ENCODE measurements around the gene EVI5L.
"Not testable (repeated sequence)": the region's sequence is repeated elsewhere in the genome, so short reads cannot be mapped to it uniquely, and the experiment has no call there.

Gene EVI5L

DNA sequence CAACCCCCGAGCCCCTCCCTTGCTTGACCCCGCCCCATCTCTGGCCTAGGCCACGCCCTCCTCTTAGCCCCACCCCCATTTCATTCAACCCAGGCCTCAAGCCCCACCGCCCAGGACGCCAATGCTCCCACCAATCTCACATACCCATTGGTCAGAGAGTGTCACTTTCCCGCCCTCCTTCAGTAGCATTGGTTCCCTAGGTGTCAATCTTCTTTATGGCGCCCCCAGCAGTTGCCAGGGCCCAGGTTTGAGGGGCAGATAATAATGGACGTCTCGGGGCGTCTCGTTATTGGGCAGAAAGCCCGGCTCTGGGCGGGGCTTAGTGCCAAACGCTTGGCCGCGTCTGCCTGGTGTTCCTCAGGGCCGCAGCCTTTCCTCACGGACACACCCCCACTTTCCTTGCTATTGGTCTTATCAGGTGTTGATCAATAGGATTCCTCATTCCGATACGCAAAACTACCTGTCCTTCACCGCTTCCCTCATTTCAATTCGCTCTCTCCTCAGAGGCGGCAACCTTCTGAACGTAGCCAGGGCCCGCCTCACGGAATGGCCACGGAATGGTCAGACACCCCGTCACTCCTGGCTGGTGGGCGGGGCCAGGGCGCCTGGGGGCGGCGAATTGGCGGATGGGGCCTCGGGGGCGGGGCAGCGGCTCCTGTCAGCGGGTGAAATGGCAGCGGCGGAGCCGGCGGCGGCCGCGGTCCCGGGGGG lies at the start of gene EVI5L:
Gene EVI5L (plus strand): TSS at position 658 of the 711 bp plus-strand sequence. CDS start 16,325 bp downstream, outside the sequence.
- peak; percentile 99 to 100 for DNase-seq

DNA sequence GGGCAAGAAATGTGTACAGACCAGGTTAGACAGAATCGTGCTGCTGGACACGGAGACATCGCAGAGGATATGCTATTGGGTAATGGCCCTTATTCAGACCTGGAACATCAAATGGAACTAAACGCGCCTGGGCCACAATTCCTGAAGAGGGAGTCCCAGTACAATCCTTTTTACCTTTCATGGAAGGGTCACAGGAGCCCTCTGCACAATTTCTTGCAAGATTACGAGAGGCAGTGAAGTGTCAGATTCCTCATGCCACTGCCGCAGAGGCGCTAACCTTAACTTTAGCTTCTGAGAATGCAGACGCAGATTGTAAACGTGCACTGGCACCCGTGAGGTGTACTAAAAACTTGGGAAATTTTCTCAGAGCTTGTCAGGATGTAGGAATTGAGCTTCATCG lies 48.9 kb upstream of the EVI5L start:
- DNase-seq, result no peak

DNA sequence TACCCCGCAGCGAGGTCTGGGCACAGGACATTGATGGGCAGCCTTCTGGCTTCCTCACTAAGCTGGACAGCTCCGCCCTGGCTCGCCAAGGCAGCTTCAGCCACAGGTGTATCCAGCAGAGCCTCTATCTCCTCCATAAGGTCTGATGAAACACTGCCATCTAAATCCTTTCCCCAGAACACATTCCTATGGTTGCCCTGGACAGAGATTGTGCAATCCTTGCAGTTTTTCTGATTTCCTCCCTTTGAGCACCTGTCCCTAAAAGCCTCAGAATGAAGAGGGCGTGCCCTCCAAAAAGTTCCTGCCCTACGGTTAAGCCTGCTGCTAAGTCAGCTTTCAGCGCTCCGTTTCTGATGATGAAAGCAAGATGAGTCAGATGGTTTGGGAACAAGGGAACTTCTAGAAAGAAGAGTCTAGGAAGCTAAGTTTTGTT lies 46.0 kb upstream of the EVI5L start:
- DNase-seq, result no peak

DNA sequence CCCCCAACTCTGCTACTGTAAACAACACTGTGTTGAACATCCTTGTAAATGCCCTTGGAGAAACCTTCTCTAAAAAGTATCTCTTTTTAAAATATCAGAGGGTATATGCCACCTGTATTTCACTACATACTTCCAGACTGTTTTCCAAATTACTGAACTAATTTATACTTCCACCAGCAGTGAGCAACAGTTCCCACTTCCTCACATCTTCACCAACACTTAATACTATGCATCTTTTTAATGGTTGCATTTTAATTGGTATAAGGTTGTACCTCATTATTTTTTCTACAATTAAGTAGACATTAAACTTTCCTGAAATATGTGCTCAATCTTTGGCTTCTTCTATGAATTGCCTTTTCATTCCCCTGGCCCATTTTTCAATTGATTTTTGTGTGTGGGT lies 45.2 kb upstream of the EVI5L start:
- DNase-seq, result no peak

DNA sequence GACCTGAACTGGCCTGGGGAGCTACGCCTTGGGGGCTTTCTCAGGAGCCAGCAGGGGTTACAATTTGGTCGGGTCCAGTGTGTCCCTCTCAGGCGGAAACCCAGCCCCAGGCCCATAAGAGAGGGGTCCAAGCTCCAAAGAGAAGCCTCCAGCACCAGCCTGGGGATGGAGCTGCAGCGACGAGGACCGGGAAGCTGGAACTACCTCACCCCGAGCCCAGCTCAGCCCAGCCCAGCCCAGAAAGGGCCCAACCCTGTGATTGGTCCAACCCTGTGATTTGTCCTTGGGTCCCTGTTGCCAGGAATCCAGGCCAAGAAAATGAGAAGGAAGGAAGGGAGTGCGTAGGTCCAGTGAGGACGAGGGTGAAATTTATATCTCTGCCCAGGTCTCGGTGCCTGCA lies 42.9 kb upstream of the EVI5L start:
- no peak for DNase-seq

DNA sequence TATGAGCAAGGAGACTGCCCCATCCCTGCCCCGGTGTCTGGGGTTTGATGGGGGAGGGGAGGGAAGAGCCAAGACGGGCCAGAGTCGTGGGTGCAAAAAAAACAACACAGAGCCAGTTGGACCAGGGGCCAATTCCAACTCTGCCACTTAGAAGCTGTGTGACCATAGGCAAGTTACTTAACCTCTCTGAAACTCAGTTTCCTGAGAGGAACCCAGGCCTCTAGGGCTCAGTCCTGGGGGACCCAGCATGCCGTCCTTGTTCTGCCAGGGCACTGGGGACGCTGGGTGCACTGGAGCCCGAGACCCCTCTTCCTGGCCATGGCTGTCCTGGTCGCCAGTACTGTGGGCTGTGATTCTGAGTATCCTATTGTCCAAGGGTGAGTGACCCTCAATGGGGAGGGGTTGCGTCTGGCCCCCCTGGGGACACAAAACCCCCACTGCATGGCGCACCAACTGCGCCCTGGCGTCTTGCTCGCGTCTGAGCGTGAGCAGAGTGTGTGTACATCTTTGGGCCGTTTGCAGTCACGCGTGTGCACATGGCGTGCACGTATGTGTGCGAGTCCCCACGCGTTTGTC lies 42.3 kb upstream of the EVI5L start:
- no peak for DNase-seq

DNA sequence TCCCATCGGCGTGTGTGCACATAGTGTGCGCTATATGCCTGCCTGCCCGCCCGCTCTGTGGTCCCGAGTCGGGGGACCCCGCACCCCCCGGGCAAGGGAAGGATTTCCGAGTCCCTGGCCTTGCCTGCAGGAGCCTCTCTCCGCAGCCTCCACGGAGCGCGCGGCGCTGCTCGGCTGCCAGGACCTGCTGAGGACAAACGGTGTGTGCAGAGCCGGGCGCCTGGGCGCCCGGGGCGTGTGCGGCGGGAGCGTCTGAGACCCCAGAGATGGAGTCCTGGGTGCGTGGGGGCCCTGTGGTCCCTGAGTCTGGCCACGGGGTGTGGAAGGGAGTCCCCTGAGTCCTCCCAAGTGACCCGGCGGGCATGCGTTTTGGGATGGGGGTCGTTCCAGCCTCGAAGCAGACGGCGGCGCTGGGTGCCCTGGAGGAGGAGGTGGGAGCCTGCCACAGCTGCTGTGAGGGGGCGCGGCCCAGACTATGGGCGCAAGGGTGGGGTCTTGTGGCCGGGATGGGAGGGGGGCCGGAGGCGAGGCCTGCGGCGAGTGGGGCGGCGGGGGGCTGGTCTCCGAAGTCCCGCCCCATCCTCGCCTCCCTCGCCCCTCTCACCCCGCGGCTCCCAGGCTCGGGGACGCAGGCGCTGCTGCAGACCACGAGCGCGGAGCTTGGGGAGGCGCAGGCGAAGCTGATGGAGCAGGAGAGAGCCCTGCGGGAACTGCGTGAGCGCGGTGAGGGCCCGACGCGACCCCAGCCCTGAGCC lies 41.7 kb upstream of the EVI5L start:
- DNase-seq, result no peak

DNA sequence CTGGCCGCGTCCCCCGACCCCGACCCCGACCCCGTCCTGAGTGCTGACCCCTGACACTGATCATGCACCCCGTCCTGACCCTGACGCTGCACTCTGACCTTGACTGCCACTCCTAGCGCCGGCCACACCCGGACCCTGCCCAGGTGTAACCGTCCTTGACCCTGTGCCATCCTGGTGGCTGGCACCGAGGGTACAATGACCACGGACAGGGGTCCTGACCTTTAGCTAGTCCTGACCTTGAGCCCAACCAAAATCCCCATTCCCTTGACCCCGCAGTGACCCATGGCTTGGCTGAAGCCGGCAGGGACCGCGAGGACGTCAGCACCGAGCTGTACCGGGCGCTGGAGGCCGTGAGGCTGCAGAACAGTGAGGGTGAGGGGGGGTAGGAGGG lies 41.1 kb upstream of the EVI5L start:
- DNase-seq, result no peak

DNA sequence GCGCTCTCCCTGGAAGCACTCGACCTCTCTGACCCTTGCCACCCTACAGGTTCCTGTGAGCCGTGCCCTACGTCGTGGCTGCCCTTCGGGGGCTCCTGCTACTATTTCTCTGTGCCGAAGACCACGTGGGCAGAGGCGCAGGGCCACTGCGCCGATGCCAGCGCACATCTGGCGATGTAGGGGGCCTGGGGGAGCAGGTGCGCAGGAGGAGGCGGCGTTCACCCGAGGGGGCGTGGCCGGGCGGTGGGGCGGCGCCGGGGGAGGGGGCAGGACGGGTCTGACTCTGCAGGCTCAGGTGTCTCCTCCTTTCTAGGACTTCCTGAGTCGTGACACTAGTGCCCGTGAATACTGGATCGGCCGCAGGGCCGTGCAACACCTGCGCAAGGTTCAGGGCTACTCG lies 40.6 kb upstream of the EVI5L start:
- DNase-seq, result peak; percentile 33 to 54

DNA sequence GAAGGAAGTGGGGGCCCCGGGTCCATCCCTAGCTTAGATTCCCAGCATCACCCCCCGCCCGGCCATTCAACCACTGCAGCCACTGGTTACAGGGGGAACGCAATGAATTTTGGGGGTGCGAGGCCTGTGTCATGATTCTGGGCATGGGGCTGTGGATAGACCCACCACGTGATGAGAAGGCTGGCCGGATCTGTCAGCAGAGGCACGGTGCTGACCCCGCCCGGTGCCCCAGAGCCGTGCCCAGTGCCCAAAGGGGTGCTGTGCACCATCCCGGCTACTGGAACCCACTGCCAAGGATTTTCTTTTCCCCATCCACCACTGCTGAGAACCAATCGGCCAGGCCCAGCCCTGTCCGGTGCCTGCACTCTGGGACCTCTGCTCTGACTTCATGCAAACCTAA lies 39.6 kb upstream of the EVI5L start:
- DNase-seq, result no peak

DNA sequence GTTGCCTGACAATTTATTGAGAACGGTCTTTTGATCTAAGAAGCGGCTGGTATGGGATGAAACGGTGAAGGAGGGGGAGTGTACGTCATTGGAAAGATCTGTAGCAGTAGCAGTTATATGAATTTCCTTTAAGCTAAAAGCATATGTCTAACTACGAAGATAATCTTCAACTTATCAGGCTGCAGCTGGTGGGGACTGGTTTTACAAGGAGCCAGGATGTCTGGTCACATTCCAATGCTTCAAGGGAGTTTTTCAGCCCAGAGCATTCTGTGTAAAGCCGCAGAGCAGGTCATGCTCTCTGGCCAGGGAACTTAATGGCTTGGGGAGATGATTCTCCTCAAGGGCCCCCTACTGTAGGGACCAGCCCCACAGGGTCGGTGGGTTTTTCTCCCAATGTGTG lies 37.7 kb upstream of the EVI5L start:
- no peak for DNase-seq

DNA sequence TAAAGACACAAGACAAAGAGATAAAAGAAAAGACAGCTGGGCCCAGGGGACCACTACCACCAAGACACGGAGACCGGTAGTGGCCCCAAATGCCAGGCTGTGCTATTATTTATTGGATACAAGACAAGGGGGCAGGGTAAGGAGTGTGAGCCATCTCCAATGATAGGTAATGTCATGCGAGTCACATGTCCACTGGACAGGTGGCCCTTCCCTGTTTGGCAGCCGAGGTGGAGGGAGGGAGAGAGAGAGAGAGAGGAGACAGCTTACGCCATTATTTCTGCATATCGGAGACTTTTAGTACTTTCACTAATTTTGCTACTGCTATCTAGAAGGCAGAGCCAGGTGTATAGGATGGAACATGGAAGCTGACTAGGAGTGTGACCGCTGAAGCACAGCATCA lies 37.3 kb upstream of the EVI5L start:
- not testable (repeated sequence) for DNase-seq

DNA sequence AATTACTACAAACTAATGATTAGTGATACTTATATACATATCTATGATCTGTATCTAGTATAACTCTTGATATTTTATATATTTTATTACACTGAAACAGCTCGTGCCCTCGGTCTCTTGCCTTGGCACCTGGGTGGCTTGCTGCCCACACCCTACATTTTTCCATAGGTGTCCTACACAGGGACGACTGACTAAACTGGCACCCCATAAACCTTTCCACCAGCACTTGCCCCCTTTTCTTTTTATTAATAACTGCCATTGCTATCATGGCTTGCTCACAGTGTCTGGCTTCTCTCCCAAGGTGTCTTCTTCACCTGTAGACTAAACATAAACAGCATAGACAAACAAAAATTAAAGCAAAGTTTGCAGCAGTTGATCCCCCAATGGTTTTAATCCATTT lies 36.5 kb upstream of the EVI5L start:
- no peak for DNase-seq

DNA sequence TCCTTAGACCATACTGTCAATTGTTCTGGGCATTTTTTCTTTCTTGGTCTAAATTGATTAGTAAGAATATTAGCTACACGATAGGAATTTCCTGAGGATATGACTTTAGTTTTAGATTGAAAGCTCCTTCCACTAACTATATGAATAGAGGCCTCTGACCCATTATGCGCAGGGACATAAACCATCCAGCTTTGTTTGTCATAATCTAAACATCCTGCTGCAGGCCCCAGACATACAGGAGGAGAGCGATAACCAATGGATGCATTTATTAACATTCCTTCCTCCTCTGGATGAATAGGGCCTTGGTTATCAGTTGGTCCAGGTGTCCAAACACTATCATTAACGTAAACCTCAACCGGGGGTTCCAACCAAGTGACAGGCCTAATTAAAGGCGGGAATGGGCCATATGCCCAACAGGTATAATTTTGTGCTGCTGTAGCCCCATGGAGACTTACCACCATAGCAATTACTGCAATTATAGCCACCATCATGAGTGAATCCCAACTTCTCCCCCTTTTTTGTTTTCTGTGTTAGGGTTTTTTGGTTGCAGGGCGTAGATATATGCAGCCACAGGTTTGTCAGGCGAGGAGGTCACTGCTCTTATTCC lies 34.4 kb upstream of the EVI5L start:
- no peak for DNase-seq

DNA sequence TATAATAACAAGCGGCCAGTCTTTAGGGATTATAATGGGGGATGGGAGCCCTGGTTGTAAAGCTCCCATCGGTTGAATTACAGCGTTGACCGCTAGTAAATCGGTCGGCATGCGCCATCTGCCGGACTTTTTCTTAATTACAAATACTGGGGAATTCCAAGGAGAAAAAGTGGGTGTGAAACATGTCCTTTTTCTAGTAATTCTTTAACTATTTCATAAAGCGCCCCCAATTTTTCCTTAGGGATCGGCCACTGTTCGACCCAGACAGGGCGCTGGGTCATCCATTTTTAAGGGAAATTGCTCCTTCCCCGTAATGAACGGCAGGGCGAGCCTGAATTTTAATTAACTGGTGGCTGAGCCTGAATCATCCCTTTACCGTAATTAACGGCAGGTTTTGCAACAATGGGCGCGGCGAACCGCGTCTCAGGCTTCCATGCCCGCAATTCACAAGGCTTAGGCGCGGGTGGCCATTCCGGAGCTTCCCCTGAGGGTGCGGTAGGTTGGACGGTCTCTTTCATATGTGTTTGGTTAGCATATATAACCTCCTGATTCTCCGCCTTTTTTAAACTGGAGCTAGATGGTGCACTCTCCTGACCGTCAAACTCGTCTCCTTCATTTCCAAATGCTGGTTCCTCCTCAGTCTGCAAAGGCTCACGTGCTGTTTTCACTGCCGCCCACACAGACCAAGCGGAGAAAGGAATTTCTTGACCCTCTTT lies 30.2 kb upstream of the EVI5L start:
- peak; percentile 47 to 53 for DNase-seq

DNA sequence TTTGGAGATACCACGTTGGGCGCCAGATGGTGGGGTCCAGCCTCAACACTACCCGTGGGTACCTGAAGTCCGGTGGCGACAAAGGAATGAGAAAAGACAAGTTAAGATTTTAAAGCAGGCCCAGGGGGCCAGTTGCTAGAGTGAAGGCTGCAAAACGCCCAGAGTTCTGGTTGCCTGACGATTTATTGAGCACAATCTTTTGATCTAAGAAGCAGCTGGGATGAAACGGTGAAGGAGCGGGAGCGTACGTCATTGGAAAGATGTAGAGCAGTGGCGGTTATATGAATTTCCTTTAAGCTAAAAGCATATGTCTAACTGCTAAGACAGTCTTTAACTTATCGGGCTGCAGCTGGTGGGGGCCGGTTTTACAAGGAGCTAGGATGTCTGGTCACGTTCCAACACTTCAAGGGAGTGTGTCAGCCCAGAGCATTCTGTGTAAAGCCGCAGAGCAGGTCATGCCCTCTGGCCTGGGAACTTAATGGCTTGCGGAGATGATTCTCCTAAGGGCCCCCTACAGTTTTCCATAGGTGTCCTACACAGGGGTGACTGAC lies 28.9 kb upstream of the EVI5L start:
- DNase-seq, result no peak

DNA sequence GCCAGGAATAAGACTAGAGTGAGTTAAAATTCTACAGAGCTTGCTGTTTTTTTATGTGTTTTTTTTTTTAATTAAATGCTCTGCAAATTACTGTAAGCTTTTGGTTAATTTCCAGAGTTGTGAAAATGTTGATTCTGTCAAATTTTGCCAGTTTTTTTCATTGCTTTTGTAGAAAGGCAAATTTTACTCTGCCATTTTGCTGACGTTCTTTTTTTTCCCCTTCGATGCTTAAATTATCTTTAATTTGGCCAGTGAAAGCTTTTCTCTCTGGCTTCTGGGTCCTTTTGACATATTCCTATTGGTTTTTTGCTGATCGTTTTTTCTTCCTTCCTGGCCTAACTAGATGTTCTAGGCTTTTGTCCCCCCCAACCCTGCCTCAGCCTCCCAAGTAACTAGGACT lies 23.8 kb upstream of the EVI5L start:
- no peak for DNase-seq

DNA sequence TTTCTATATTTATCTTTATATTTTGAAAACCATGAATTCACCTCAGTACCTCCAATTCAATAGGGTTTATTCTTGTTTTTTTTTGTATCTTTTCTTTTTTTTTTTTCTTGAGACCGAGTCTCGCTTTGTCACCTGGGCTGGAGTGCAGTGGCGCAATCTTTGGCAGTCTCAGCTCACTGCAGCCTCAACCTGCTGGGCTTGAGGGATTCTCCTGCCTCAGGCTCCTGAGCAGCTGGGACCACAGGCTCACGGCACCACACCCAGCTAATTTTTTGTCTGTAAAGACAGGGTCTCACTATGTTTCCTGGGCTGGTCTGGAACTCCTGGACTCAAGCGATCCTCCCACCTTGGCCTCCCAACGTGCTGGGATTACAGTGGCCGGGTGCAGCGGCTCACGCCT lies 23.1 kb upstream of the EVI5L start:
- no peak for DNase-seq

DNA sequence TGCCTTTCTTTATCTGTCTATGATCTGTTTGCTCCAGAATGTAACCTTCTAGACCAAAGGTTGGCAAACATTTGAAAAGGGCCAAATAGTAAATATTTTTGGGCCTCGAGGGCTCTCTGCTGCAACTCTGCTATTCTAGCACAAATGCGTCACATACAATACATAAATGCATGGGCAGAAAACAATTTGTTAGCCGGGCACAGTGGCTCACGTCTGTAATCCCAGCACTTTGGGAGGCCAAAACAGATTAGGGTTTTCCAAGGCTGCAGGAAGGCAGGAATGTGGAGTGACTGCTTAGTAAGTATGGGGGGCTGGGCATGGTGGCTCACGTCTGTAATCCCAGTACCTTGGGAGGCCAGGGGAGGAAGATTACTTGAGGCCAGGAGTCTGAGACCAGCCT lies 21.9 kb upstream of the EVI5L start:
- DNase-seq, result no peak

DNA sequence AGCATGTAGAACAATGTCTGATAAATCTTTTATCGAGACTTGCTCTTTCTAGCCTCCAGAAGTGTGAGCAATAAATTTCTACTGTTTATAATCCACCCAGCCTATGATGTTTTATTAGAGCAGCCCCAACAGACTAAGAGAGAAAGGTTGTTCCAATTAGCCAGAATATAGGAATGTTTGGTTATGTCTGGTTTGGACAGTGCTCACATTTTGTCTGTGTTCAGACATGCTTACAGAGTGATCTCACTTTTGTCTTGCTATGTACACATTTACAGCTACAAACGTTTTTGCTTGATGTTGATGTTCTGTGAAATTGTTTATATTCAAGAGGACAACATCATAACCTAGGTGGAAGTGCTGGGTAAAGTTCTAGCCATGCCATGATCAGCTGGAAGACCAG lies 18.0 kb upstream of the EVI5L start:
- DNase-seq, result no peak

DNA sequence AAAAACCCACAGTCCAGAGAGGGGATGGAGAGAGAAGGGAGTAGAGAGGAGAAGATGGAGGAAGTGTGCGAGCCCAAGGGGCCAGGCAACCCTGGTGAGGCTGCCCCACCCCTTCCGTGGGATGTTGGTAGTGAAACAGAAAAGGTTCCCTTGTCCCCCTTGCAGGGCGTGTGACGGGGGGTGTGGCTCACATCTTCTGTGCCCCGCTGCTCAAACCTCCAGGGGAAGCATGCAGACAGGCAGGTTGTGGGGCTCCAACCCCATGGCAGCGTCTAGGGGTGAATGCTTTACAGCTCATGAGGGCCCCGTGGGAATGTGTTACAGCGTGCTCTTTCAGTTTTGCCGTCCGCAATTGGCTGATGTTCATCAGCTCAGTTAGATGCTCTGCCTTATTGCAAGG lies 14.7 kb upstream of the EVI5L start:
- no peak for DNase-seq

DNA sequence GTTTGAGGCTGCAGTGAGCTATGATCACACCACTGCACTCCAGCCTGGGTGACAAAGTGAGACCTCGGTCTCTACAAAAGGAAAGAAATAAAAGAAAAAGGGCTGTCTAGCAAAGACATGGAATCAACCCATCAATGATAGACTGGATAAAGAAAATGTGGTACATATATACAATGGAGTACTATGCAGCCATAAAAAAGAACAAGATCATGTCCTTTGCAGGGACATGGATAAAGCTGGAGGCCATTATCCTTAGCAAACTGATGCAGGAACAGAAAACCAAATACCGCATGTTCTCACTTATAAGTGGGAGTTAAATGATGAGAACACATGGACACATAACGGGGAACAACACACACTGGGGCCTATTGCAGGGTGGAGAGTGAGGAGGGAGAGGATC lies 14.0 kb upstream of the EVI5L start:
- DNase-seq, result not testable (repeated sequence)

DNA sequence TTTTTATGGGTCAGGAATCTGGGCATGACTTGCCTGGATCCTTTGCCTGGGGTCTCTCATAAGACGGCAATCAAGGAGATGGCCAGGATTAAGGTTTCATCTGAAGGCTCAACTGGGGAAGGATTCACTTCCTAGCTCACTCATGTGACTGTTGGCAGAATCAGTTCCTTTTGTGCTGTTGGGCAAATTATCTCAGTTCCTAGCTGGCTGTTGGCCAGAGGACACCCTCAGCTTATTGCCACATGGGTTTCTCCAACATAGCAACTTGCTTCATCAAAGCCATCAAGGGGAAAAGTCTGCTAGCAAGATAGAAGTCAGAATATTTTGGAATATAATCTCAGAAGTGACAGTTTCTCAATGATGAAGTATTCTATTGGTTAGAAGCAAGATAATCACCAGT lies 12.2 kb upstream of the EVI5L start:
- no peak for DNase-seq

Measured in stimulated activated CD4-positive, alpha-beta T cell treated with anti-CD3 and anti-CD28 coated beads, Interleukin-4, amount 100 ng/mL, for 4 hours (primary cell).